Hippocampal formation (tissue), 2 donors: ENCODE data around the gene ACBD7.

ENCODE experiments used
- DNase-seq, 2 donors: peaks; one replicate each; lab custom pipeline; 2025; lab: John Stamatoyannopoulos, UW

The ACBD7 gene

GRCh38 chr10:15088428-15089261 lies at the start of gene ACBD7:
Gene ACBD7, minus strand, starts transcription at chr10:15088776. Its CDS starts 48 bp downstream, at chr10:15088728.
- peak; percentile 61 for DNase-seq

GRCh38 chr10:15137636-15138035 lies 49.1 kb upstream of the ACBD7 start:
- no peak for DNase-seq

- no peak for DNase-seq
Observed at GRCh38 chr10:15137036-15137359, 48.4 kb upstream of the ACBD7 start.

- DNase-seq: no peak
Observed at GRCh38 chr10:15136129-15137035, 47.8 kb upstream of the ACBD7 start.

GRCh38 chr10:15131330-15131729 lies 42.8 kb upstream of the ACBD7 start:
- DNase-seq: no peak

- DNase-seq: no peak
Observed at GRCh38 chr10:15124908-15125307, 36.3 kb upstream of the ACBD7 start.

GRCh38 chr10:15124190-15124589 lies 35.6 kb upstream of the ACBD7 start:
- no peak for DNase-seq

- no peak for DNase-seq
Observed at GRCh38 chr10:15123749-15124184, 35.2 kb upstream of the ACBD7 start.

- no peak for DNase-seq
Observed at GRCh38 chr10:15122477-15123030, 34.0 kb upstream of the ACBD7 start.

GRCh38 chr10:15121707-15122106 lies 33.1 kb upstream of the ACBD7 start:
- DNase-seq: no peak

- DNase-seq: no peak
Observed at GRCh38 chr10:15120523-15120922, 31.9 kb upstream of the ACBD7 start.

- DNase-seq: no peak
Observed at GRCh38 chr10:15118615-15119014, 30.0 kb upstream of the ACBD7 start.

- no peak for DNase-seq
Observed at GRCh38 chr10:15116225-15116624, 27.6 kb upstream of the ACBD7 start.

- no peak for DNase-seq
Observed at GRCh38 chr10:15113766-15114165, 25.2 kb upstream of the ACBD7 start.

GRCh38 chr10:15112657-15113056 lies 24.1 kb upstream of the ACBD7 start:
- DNase-seq: no peak

- DNase-seq: peak; percentile 23 to 47
Observed at GRCh38 chr10:15106352-15107013, 17.9 kb upstream of the ACBD7 start.

- no peak for DNase-seq
Observed at GRCh38 chr10:15103513-15103912, 14.9 kb upstream of the ACBD7 start.

GRCh38 chr10:15099886-15100285 lies 11.3 kb upstream of the ACBD7 start:
- DNase-seq: no peak

GRCh38 chr10:15097011-15097812 lies 8.6 kb upstream of the ACBD7 start, which contains the start of gene RPP38:
Gene RPP38, plus strand, starts transcription at chr10:15097355. Its CDS starts 5,960 bp downstream, at chr10:15103315.
- peak; percentile 91 to 93 for DNase-seq

- DNase-seq: no peak
Observed at GRCh38 chr10:15096661-15097010, 8.1 kb upstream of the ACBD7 start.

GRCh38 chr10:15092855-15093408 lies 4.4 kb upstream of the ACBD7 start:
- DNase-seq: no peak
